NCI-H1048 (cell line): ENCODE results near the gene POLR1F.
"Not testable (repeated sequence)": the region's sequence is repeated elsewhere in the genome, so short reads cannot be mapped to it uniquely, and the experiment has no call there.

Experiments
- DNase-seq: peaks from one replicate; lab custom pipeline; 2025; lab: John Stamatoyannopoulos, UW

Gene POLR1F, protein sequence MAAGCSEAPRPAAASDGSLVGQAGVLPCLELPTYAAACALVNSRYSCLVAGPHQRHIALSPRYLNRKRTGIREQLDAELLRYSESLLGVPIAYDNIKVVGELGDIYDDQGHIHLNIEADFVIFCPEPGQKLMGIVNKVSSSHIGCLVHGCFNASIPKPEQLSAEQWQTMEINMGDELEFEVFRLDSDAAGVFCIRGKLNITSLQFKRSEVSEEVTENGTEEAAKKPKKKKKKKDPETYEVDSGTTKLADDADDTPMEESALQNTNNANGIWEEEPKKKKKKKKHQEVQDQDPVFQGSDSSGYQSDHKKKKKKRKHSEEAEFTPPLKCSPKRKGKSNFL

DNA sequence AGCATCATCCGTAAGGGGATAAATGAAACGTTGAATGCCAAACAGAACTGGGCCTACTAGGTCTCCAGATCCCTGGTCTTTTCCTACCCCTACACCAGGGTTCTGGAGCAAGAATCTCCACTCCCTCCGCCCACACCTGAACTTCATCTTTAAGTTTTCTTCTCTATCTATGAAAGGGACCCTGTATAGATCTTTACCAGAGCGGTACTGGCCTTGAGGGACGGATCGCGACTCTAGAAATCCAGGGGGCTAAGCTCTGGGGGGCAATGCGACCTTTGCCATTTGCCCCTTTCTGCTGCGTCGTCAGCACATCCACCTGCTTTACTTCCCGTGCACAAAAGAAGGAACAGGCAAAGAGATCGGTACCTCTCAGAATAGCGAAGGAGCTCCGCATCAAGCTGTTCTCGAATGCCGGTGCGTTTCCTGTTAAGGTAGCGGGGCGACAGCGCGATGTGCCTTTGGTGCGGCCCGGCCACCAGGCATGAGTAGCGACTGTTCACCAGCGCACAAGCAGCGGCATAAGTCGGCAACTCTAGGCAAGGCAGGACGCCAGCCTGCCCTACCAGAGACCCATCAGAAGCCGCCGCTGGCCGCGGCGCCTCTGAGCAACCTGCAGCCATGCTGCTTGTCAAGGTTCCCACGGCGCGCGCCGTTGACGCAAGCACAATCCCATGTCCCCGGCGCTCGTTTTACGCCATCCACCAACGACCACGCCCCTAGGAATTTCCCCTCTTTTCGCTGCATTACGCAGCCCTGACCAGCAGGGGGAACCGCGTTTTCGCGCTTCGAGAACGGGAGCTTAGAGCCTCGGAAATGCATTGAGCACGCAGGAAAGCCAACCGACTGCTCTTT lies at the start of gene POLR1F:
POLR1F (minus strand) TSS at position 641 of the 852 bp plus-strand sequence; CDS start at position 620, 21 bp downstream.
- peak; percentile 90 for DNase-seq

DNA sequence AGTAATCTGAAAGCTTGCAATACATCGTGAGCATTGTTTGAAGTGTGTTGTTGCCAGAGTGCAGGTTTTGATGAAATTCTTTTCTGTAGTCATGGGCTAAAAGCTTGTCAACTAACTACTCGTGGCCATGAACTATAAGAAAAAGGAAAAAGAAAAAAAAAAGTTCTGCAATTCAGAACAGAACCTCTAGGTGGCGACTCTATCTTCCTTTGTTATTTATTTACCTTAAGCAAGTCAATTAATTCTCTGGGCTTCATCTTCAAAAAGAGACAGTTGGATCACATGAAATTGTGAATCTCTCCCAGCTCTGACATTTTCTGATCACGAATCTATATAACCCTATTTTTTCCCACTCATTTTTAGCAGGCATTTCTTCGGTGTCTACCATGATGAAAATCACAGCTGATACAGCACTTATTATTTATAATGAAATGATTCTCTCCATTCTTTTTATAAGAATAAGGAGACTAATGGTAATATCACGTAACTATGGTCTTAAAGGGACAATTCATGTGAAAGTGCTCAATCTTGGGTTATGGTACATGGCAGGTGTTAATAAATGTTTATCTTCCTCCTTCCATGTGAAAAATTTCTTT lies 45.8 kb upstream of the POLR1F start:
- peak; percentile 1 for DNase-seq

DNA sequence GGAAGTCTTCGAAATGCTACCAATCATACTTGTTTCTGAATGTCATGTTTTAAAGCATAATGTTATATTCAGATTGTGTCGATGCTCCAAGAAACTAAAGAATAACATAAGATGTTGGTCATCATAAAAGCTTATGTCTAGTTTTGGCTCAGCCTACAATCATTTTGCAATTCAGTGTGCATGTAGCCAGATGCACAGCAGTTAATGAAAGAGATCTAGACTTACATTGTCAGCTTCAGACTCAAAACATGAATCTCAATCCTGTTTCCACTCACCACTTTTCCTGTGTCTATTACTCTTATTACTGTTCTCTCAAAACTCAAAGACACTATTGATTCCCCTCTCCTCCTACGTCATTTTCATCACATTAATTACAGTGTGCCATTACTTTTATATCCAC lies 43.2 kb upstream of the POLR1F start:
- no peak for DNase-seq

DNA sequence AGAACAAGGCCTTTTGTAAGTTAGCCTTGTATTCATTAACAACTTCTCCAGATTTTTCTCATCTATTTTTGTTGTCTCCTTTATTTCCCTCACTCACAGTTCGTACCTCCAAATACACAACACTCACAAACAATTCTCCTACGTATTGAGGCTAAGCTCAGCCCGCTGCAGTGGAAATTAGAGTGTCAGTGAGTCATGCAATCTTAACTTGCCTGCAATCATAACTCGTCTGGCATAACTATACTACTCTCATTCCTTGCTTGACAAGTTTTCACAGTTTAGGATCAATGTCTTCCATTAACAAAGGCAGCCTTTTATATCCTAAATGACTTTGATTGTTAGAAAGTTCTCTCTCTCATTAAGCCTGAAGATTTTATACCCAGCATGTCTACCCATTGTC lies 40.8 kb upstream of the POLR1F start:
- no peak for DNase-seq

DNA sequence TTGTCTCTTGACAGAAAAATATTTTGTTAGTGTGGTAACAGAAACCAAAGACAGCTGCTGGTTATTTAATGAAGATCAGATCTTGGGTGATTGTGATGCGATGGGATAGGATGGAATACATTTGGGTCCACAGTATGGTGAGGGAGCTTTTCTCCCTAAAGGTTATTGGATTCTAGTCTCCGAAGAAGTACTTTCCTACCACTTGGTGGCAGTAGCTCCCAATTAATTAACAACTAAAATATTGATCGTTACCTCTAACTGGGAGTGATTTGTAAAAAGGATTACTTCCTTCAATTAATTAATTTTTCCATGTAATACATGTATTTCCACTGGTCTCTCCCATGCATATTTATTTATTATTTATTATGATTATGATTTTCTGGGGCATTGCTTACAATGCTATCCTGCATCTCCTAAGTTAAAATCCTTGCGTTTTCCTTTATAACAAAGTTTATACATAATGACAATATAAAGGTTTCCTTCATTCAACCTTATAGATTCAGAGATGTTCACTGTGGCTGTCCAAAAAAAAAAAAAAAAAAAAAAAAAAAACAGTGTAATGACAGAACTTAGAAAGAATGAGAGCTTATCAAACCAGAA lies 39.0 kb upstream of the POLR1F start:
- peak; percentile 3 for DNase-seq

DNA sequence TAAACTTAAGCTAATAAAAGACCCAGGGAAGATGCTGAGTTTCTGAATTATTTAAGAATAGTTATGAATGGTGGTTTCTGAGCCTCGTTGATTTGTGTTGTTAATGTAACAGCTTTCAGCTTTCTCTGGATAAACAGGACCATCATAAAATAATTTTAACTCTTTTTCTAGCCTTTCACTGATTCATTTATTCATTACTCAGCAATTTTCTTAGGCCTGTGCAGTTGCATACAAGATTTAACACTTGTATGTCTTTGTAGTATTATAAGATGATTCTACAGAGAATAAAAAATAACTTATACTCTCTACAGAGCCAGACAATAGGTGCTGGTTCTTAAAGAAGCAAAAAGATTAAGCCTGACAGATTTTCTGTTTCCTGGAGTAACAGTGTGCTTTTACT lies 35.2 kb upstream of the POLR1F start:
- DNase-seq: no peak

DNA sequence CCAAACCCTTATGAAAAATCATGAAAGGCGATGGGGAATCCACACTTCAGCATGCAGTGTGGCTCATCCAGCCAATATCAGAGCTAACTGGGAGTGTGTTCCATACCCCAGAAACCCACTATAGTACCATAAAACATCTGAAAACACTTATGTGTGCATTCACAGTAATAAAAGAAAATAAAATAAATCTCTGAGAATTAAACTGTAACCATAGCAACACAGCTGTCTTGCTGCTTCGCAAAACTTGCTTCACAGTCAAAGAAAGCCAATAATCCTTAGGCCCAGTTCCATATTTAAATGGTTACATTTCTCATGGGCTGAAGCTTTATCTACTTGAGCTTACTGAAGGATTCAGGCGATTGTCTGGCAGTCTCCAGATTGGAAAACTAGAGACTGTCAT lies 19.9 kb upstream of the POLR1F start:
- DNase-seq: no peak

DNA sequence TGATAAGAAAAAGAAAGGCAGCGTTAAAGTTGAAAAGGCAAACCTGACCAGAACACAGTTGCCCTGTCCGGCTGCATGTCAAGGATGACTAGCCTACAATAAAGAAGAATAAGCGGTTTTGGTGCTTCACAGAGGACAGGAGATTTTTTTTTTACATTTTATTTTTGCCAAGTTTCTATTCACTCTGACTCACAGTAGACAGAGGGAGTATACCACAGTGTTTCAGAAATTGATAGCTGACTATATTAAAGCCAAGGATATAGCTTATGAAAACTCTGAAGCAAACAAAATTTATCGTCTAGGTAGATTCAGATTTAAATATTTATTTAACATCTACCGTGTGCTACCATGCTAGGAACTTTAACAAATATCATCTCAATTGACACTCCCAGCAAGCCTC lies 16.9 kb upstream of the POLR1F start:
- no peak for DNase-seq

DNA sequence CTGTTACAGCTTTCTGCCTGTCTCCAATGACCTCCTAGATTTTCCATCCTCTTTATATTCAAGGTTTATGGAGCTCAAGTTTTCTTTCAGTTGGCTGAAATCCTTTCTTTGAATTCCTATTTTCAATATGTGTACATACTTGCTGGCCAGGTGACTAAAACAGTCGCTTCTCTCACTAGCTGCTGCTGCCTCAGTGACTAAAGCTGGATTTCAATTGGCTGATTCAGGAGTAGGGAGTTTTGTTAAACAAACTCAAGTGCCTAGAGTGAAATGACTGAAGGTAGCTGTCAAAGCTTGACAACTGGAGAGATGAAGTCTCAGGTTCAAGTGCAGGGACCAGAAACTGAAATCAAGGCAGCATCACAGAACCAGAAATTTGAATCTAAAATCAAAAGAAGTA lies 6.7 kb upstream of the POLR1F start:
- DNase-seq: no peak

DNA sequence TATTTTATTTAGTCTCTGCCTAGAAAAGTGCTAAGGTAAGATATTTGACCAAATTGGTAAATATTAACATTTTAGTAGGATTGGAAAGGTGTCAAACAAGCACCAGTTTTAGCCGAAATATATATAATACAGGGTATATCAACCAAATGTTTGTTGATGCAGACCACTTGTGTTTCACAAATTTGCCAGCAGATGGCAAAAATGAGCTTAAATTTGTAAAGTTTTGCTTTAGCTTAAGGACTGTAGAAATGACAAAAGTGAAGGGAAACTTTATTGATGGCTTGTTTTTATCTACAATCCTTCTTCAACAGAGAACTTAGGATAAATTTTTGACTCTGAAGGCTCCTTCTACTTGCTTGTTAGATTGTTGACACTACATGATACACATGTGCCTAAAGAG lies 4.8 kb upstream of the POLR1F start:
- DNase-seq: peak; percentile 5

DNA sequence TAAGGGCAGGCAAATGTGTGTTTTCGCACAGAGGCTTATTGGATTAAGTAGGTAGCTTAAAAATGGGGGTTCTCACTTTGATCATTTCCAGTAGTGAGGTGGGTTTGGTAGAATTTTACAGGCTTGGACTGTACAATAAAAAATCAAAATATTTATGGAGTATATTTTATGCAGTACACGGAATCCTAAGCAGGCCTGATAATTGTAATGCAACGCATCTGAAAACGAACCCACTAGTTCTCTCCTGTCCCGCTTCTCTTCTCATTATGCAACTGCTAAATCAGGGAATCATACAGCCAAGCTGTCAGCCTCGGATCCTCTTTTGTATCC lies 377 bp upstream of the POLR1F start:
- no peak for DNase-seq

DNA sequence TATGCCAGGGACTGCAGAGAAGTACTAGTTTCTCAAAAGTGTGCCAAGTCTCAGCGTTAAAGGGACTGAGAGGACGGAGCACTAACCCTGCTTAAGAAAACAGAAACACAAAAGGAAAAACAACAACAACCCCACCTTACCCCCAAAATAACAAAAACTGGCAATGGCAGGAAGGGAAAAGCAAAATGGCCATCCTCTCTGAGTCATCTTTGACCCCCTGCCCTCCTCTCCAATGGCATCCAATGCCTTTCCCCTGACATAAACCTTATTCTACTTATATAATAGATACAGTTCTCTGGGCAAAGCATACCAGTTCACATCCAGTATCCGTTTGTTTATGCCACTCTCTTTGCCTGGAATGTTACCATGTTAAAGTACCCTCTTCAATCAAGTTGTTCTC lies 1.6 kb downstream of the POLR1F start:
- no peak for DNase-seq

DNA sequence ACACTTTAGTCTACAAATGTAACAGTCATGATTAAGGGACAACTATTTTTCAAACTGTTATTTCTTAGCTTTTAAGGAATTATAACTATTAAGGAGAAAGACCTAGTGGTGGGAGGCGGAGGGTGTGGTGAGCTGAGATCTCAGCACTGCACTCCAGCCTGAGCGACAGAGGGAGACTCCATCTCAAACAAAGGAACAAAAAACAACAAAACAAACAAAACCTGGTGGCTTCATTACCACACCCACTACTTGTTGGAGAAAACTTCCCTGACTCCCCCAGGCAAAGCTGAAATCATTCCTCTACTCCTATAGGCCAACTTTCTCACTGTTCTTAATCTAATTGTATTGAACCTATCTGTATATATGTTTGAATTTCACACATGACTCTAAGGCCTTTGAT lies 3.2 kb downstream of the POLR1F start:
- DNase-seq: no peak

DNA sequence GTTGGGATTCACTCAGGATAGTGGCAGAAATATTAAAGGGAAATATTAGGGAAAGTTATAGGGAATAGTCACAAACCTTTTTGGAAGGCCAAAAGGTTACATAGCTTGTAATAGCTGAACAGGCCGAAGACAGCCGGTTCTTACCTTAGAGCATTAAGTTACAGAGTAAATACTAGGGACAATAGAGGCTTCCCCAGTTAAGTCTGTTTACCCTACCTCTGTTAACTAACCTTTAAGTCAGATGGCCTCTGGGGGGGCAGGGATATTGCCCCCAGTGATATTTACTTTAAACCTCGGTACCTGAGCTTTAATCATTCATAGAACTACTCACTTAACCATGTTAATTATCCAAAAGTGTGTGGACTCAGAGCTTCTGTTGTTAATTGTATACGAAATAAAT lies 7.4 kb downstream of the POLR1F start:
- no peak for DNase-seq

DNA sequence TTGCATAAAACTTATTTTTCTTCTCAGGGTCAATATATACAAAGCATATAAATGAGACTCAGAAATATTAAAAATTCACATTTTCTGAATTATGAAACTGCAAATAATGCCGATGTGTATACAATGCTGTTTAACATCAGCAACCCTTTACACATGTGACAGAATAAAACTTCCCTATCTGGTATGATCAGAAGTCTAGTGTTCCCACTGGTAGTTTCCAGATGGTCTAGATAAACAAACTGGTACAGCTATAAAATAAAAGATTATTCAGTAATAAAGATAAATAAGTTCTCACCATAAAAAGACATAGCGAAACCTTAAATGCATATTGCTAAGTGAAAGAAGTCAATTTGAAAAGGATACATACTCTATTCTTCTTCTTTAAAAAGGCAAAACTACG lies 7.9 kb downstream of the POLR1F start:
- DNase-seq: no peak

DNA sequence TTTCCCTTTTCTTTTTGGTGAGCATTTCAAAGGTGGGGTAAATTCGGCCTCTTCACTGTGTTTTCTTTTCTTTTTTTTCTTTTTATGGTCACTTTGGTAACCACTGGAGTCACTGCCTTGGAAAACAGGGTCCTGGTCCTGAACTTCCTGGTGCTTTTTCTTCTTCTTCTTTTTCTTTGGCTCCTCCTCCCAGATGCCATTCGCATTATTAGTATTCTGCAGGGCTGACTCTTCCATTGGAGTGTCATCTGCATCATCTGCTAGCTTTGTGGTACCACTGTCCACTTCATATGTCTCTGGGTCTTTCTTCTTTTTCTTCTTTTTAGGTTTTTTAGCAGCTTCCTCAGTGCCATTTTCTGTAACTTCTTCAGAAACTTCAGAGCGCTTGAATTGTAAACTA lies 10.5 kb downstream of the POLR1F start:
- DNase-seq: no peak

DNA sequence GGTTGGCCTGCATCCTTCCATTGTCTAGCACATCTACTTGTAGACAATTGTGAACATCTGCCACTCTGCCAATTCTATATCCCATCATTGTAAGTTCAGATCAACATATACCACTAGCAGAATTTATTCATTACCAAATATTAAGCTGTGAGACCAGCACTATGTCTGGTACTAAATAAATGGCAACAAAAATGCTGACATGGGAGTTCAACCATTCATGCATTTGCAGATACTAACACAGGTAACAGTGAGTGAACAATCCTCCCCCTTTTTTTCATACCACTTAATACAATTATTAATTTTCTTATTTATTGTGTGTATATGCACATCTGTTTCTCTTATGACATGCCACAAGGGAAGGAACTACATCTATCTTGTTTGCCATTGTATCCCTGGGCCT lies 11.9 kb downstream of the POLR1F start:
- no peak for DNase-seq

DNA sequence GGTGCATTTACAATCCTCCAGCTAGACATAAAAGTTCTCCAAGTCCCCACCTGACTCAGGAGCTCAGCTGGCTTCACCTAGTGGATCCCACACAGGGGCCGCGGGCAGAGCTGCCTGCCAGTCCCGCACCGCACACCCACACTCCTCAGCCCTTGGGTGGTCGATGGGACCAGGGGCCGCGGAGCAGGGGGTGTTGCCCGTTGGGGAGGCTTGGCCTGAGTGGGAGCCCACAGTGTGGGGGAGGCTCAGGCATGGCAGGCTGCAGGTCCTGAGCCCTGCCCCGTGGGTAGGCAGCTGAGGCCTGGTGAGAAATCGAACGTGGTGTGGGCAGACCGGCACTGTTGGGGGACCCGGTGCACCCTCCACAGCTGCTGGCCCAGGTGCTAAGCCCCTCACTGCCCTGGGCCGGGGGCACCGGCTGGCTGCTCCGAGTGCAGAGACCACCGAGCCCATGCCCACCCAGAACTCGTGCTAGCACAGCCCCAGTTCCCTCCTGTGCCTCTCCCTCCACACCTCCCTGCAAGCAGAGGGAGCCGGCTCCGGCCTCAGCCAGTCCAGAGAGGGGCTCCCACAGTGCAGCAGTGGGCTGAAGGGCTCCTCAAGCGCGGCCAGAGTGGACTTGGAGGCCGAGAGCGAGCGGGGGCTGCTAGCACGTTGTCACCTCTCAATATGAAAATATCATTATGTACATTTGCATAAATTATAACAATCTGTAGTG lies 16.6 kb downstream of the POLR1F start:
- no peak for DNase-seq

DNA sequence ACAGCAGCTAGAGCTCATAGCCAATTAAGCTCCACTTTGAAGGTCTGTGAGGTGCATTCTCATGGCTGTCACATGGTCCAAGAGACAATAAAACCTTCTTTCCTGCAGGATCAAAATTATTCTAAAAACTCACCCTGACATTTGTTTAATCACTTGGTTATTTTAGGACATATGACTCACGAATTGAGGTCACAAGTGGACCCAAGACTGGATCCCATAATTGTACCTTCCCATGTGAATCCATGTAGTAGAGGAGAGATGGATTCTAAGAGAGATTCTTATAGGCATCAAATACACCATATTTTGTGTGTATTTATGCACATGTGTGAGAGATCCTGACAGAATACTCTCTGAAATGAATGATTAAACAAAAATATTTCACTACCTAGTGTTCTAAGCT lies 18.1 kb downstream of the POLR1F start:
- no peak for DNase-seq

DNA sequence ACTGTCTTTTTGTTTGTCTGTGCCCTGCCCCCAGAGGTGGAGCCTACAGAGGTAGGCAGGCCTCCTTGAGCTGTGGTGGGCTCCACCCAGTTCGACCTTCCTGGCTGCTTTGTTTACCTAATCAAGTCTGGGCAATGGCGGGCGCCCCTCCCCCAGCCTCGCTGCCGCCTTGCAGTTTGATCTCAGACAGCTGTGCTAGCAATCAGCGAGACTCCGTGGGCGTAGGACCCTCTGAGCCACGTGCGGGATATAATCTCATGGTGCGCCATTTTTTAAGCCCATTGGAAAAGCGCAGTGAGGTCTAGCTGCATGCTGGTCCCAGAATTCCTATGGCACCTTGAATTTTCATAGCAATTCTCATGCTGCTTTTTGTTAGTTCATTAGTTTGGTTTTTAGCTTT lies 19.7 kb downstream of the POLR1F start:
- DNase-seq: not testable (repeated sequence)

DNA sequence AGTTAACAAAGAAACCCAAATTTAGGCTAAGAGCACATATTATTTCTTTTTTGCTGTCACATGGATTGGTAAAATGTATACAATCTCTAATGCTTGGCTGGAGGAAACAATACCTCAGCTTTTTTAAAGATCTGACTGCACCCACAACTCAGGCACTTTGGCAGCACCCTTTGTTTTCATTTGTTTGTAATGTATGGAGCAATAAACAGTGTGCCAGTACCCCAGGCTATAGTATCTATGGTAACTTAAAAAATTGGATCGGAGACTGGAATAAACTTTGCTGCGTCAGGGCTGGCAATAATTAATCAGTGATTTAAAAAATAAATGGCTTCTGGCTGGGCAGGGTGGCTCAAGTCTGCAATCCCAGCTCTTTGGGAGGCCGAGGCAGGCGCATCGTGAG lies 27.2 kb downstream of the POLR1F start:
- DNase-seq: no peak

DNA sequence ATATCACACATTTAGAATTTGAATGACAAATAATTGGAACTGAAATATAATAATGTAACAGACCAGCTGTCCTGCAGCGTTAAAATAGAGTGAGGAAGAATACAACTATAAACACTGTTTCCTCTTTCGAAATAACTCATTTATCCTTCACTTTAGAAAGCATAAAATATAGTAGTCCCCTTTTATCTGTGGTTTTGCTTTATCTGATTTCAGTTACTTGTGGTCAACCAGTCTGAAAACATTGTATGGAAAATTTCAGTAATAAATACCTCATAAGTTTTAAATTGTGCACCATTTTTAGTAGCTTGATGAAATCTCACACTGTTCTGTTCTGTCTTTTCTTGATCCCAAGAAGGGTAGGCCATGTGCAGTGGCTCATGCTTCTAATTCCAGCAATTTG lies 31.7 kb downstream of the POLR1F start:
- no peak for DNase-seq
